GM18520 (cell line): Measurements from ENCODE around the gene PDXDC1.
"Not testable (repeated sequence)": the region's sequence is repeated elsewhere in the genome, so short reads cannot be mapped to it uniquely, and the experiment has no call there.

Source experiments
- ATAC-seq: cut with Tn5 transposase; IDR thresholded peaks from one replicate; pipeline ENCODE4 v1.9.1; 2021; ENCODE audit not compliant: unreplicated experiment

The PDXDC1 gene

DNA sequence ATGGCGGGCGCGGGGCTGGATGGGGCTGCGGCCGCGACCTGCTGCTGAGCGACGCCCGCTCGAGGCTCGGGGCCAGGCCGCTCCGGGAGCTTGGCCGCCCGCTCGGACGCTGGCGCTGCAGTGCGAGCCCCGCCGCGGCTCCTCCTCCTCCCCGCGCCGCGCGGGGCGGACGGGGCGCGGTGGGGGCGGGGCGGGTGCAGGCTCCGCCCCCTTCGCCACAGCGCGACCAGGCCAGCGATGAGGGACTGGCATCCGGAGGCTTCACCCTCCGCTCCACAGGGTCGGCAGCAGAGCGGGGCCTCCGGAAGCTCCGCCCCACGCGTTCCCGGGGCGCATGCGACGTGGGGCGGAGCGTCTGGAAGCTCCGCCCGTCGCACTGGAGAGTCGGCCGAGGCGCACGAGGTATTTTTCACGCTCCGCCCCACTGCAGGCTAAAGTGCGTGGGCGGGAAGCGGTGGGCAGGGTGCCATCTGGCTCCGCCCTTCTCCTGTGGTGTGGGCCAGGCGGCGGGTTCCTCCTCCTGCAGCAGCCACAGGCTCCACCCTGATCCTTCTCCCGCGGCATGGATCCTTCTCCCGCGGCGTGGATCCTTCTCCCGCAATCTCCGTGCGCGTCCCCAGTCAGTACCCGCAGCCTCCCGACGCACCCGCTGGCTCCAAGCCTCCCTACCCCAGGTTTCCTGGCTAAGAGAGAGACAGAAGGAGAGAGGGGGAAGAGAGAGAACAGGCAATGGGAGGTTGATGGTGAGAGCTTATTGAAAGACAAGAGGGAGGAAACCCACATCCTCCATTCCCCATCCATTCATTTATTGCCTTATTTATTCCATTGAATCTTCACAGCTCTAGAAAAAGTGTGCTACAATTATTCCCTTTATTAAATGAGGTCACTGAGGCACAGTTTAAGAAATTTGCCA, 180.1 kb downstream of the PDXDC1 start:
- peak; percentile 61 for ATAC-seq

DNA sequence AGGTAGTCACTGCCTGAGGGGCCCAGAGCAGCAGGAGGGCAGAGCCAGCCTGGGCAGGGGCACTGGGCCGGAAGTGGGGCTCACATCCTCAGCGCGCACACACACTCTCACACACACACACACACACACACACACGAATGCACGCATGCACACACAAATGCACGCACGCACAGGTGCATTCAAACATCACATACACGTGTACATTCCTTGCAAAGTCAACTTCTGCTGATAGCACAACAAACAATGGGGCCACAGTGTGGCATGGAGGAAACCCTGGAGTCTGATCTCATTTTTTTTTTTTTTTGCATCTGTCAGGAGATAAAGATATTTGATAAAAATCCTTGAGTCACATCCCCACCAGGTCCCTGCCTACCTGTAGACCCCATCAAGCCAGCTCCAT, 182.8 kb downstream of the PDXDC1 start:
- ATAC-seq = not testable (repeated sequence)

- ATAC-seq = not testable (repeated sequence)
Measured at GRCh38 chr16:15159671-15160070, 184.8 kb downstream of the PDXDC1 start.

- not testable (repeated sequence) for ATAC-seq
Measured at GRCh38 chr16:15160571-15160970, 185.7 kb downstream of the PDXDC1 start.

DNA sequence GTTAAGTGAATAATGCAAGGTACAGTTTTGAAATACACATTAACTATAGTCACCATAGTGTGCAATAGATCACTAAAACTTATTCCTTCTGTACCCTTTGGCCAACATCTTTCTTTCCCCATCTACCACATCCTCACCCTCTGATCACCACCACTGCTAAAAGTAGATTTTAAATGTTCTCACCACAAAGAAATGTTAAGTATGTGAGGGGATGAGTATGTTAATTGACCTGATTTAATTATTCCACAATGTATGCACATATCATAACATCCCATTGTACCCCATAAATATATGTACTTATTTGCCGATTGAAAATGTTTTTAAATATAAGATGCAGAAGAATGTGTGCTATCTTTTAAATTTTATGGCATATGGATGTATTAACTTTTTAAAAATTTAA, 188.2 kb downstream of the PDXDC1 start:
- ATAC-seq = not testable (repeated sequence)

- not testable (repeated sequence) for ATAC-seq
Measured at GRCh38 chr16:15166177-15166576, 191.4 kb downstream of the PDXDC1 start.

GRCh38 chr16:15168303-15168702, 193.5 kb downstream of the PDXDC1 start:
- ATAC-seq = not testable (repeated sequence)

DNA sequence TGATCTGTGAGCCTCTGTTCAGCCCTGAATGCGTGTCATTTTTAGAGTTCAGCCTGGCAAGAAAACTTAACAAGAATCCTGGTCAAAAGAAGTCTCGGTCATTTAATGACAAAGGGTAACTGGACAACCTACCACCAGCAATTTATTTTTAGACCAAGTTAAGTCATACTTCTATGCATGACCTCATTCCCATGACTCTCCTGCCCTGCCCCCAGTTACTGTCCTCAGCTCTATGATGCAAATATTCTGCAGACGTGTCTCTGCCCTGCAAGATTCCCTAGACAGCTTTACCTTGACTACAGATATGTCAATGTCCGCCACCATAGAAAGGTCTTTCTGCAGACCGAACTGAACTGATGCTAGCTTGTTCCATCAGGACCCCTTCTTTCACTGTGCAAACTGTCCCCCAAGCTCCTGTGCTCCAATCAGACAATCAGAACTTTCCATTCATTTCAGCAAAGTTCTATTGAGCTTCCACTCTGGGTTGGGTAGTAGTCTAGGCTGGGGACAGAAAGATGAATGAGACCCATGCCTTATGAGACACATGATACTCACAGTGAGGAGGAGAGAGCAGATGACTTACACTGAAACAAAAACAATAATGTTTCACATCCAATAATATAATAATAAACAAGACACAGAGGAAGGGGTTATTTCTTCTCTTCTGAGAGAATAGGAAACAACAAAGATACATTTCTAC, 194.3 kb downstream of the PDXDC1 start:
- not testable (repeated sequence) for ATAC-seq

GRCh38 chr16:15179909-15180308, 205.1 kb downstream of the PDXDC1 start:
- not testable (repeated sequence) for ATAC-seq

GRCh38 chr16:15180946-15181345, 206.1 kb downstream of the PDXDC1 start:
- ATAC-seq = not testable (repeated sequence)

GRCh38 chr16:15184000-15184399, 209.2 kb downstream of the PDXDC1 start:
- not testable (repeated sequence) for ATAC-seq
